ENCODE data around the gene PTCH2.
"Not testable (repeated sequence)": the region's sequence is repeated elsewhere in the genome, so short reads cannot be mapped to it uniquely, and the experiment has no call there.

The PTCH2 gene

DNA sequence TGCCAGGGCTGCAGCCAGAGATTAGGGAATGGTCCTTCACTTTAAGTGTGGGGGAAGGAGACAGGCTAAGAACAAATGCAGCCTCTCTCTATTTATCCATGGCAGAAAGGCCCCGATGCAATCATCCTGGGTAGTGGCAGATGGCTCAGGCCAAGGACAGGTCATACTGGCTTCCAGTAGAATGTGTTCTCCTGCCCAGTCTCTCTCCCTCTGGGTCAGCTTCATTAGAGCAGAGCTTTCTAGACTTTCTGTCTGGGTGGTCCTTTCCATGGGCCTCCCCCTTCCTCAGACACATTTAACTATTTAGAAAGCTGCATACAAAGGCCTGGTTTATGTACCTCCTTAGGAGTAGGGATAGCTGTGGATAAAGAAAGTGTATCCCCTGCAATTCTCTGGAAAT lies 4.8 kb upstream of the PTCH2 start:
- no peak overlapping the region for H3K4me3 ChIP-seq (ENCODE audit: control insufficient read depth, low read depth, low read length)
- TF ChIP-seq, protein P1, sequence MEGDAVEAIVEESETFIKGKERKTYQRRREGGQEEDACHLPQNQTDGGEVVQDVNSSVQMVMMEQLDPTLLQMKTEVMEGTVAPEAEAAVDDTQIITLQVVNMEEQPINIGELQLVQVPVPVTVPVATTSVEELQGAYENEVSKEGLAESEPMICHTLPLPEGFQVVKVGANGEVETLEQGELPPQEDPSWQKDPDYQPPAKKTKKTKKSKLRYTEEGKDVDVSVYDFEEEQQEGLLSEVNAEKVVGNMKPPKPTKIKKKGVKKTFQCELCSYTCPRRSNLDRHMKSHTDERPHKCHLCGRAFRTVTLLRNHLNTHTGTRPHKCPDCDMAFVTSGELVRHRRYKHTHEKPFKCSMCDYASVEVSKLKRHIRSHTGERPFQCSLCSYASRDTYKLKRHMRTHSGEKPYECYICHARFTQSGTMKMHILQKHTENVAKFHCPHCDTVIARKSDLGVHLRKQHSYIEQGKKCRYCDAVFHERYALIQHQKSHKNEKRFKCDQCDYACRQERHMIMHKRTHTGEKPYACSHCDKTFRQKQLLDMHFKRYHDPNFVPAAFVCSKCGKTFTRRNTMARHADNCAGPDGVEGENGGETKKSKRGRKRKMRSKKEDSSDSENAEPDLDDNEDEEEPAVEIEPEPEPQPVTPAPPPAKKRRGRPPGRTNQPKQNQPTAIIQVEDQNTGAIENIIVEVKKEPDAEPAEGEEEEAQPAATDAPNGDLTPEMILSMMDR (conservative IDR thresholded peaks at IDR 0.05; ENCODE audit: control insufficient read depth, insufficient read depth, low read depth, low read length), result no peak
- DNase-seq (ENCODE audit: low read depth), result no peak

DNA sequence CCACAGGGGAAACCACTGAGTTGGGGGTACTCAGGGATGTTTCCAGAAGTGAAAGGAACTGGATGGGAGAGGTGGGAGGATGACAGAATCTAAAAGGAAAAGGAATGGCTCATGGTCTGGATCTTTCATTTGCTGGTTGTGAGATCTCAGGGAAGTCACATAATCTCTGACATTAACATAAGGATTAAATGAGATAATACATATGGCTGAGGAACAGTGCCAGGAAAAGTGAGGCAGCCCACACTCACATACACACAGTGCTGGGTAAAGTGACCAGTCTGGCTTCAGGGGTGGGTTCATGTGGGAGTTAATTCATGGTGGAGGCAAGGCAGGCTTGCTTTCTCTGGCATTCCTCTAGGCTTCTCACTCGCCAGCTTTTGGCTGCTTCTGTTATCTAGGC lies 3.9 kb upstream of the PTCH2 start:
- no peak overlapping the region for H3K4me3 ChIP-seq (ENCODE audit: control insufficient read depth, low read depth, low read length)
- no peak for DNase-seq (ENCODE audit: low read depth)
- TF ChIP-seq, protein P1 (conservative IDR thresholded peaks at IDR 0.05; ENCODE audit: control insufficient read depth, insufficient read depth, low read depth, low read length), result no peak

DNA sequence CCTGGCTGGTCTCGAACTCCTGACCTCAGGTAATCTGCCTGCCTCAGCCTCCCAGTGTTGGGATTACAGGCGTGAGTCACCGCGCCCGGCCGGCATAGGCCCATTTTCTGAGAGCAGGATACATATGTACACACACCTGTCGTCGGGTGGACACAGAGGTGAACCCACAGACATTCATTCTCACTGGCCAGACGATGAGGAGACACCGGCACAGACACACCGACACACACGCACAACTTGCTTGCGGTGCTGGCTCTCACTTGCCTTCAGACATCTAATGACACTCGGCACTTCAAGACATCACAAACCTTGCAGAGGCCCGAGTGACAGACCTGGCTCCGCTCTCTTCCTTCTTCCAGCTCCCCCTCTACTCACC lies 579 bp downstream of the PTCH2 start:
- TF ChIP-seq, protein P1 (conservative IDR thresholded peaks at IDR 0.05; ENCODE audit: control insufficient read depth, insufficient read depth, low read depth, low read length), result no peak
- peak; percentile 4 for DNase-seq (ENCODE audit: low read depth)
- H3K4me3 ChIP-seq (ENCODE audit: control insufficient read depth, low read depth, low read length), result peak overlapping the region; percentile 48

DNA sequence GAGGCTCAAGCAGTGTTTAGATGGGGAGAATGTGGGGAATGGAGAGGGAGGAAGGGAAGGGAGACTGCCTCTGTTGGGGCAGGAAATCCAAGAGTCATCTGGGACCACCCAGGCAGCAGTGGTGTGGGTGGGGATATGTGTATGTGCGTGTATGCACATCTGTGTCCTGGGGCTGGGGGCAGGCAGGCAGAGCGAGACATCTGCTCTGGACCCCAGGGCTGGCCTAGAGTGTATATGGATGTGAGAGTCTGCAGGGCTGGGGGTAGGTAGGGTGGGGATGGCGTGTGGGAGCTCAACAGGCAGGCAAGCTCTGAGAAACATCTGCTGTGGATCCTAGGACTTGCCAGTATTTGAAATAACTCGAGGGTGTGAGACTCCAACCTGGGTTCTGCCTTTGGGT lies 3.5 kb downstream of the PTCH2 start:
- DNase-seq (ENCODE audit: low read depth), result no peak

DNA sequence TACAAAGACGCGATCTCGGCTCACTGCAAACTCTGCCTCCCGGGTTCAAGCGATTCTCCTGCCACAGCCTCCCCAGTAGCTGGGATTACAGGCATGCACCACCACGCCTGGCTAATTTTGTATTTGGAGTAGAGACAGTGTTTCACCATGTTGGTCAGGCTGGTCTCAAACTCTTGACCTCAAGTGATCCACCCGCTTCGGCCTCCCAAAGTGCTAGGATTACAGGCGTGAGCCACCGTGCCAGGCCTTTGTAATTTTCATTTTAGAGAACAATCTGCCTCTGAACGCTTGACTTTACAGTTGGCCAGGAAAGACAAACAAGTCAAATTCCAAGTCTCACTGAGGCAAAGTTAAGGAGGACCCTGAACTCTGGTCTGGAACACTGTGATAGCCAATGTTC lies 4.8 kb downstream of the PTCH2 start:
- not testable (repeated sequence) for DNase-seq (ENCODE audit: low read depth); H3K4me3 ChIP-seq (ENCODE audit: control insufficient read depth, low read depth, low read length)

More for the DNA sequence above, 3.5 kb downstream of the PTCH2 start:
- TF ChIP-seq, protein P1 (conservative IDR thresholded peaks at IDR 0.05; ENCODE audit: control insufficient read depth, insufficient read depth, low read depth, low read length), result no peak
- no peak overlapping the region for H3K4me3 ChIP-seq (ENCODE audit: control insufficient read depth, low read depth, low read length)

DNA sequence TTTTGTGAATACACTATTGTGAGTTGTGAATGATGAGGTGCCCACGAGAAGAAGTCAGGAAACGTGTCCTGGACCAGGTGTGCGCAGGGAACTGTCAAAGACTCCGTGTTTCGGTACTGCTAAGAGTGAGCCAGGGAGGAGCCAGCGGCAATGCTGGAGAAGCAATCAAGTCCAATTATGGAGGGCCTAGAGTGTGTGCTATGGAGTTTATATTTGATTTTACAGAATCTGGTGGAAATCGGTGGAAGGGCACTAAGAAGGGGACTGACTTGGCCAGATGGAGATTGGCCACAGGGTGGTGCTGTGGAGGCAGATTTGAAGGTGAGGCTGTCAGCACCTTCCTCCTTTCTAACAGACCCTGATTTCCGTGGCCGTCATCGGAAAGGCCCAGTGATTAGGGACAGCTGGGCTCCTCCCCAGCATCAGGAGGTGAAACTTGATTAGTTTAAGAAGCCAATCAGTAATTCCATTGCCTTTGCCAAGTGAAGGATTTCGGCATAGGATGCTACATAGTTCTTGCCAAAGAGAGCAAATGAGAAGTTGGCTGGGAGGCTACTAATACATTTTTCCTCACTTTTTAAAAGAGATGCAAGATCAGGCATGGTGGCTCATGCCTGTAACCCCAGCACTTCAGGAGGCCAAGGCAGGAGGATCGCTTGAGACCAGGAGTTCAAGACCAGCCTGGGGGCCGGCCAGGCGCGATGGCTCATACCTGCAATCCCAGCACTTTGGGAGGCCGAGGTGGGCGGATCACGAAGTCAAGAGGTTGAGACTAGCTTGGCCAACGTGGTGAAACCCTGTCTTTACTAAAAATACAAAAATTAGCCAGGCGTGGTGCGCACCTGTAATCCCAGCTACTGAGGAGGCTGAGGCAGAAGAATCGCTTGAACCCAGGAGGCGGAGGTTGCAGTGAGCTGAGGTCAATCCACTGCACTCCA lies 7.0 kb downstream of the PTCH2 start:
- TF ChIP-seq, protein P1 (conservative IDR thresholded peaks at IDR 0.05; ENCODE audit: control insufficient read depth, insufficient read depth, low read depth, low read length), result peak; percentile 94

DNA sequence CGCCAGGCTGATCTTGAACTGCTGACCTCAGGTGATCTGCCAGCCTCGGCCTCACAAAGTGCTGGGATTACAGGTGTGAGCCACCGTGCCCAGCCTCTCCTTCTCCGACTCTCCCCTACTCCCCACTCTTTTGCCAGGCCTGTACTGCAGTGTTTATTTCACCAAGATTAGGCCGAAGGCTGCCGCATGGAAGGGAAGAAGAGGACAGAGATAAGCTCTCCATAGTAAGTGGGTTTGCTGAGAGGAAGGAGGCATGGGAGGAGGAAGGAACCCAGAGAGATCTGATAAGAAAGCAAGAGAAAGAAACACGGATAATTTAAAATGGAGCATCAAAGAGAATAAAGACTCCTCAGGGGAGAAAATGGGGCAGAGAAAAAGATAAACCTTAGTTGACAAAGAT lies 8.7 kb downstream of the PTCH2 start:
- no peak overlapping the region for H3K4me3 ChIP-seq (ENCODE audit: control insufficient read depth, low read depth, low read length)
- no peak for DNase-seq (ENCODE audit: low read depth)
- TF ChIP-seq, protein P1 (conservative IDR thresholded peaks at IDR 0.05; ENCODE audit: control insufficient read depth, insufficient read depth, low read depth, low read length), result no peak

More for the DNA sequence above, 7.0 kb downstream of the PTCH2 start:
- H3K4me3 ChIP-seq (ENCODE audit: control insufficient read depth, low read depth, low read length), result no peak overlapping the region
- peak; percentile 86 for DNase-seq (ENCODE audit: low read depth)

All from fibroblast of mammary gland (primary cell).